Gastrocnemius medialis (tissue), 4 donors: ENCODE results near the gene RYR3.

Source experiments
- POLR2A ChIP-seq, 2 donors: fragments of 450-650 bp; IDR thresholded peaks; one replicate each; pipeline ENCODE4 v1.6.1; 2017; ENCODE audit warnings: antibody characterized with exemption in 2 of 2, mild to moderate bottlenecking in 2 of 2, moderate library complexity in 2 of 2
- TF ChIP-seq, protein P1 (sequence below), 5 experiments: fragments of 450-650 bp in 3 of 5; fragments of 200-600 bp in 2 of 5; sonication (generic) in 2 of 5; IDR thresholded peaks in 4 of 5; conservative IDR thresholded peaks in 1 of 5; 1 replicate in 4 of 5; 2 replicates in 1 of 5; pipeline ENCODE4 v1.5.1; 2016 to 2019; ENCODE audit warnings: antibody characterized with exemption in 5 of 5, mild to moderate bottlenecking in 3 of 5, moderate library complexity in 3 of 5

DNA sequence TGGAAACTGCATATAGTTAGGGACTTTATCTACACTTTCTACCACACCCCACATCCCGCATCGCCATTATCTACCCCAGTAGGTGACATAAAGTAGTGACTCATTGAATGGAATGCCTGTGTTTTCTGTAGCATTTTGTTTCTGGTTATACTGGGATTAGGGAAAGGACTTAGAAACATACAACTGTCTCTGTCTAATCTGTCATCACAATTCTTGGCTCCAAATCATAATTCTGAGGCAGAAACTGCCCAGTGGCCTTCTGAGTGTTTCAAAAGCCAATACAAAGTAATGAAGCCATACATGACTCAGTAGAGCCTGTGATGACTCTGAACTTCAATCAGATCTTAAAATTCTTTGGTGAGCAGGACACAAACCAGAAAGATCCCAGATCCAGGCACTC is 541.8 kb downstream of the RYR3 start:
- TF ChIP-seq, protein P1, sequence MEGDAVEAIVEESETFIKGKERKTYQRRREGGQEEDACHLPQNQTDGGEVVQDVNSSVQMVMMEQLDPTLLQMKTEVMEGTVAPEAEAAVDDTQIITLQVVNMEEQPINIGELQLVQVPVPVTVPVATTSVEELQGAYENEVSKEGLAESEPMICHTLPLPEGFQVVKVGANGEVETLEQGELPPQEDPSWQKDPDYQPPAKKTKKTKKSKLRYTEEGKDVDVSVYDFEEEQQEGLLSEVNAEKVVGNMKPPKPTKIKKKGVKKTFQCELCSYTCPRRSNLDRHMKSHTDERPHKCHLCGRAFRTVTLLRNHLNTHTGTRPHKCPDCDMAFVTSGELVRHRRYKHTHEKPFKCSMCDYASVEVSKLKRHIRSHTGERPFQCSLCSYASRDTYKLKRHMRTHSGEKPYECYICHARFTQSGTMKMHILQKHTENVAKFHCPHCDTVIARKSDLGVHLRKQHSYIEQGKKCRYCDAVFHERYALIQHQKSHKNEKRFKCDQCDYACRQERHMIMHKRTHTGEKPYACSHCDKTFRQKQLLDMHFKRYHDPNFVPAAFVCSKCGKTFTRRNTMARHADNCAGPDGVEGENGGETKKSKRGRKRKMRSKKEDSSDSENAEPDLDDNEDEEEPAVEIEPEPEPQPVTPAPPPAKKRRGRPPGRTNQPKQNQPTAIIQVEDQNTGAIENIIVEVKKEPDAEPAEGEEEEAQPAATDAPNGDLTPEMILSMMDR (IDR thresholded peaks at IDR 0.05 in 4 of 5, conservative IDR thresholded peaks at IDR 0.05 in 1 of 5), result no peak
- TF ChIP-seq POLR2A (IDR thresholded peaks at IDR 0.05), result no peak
